A549 (cell line): Measurements from ENCODE around the gene SLC9A6.

Source experiments
- CTCF ChIP-seq: fragments of >200 bp; sonication (Bioruptor Twin); formaldehyde crosslinking; IDR thresholded peaks from 3 replicates; pipeline ENCODE4 v1.5.1; 2016
- EHF ChIP-seq: fragments of 250-450 bp; sonication (Bioruptor Pico); IDR thresholded peaks from 2 replicates; pipeline ENCODE4 v1.5.0; 2020; ENCODE audit warnings: mild to moderate bottlenecking
- ELK1 ChIP-seq: fragments of 150-350 bp; IDR thresholded peaks from 2 replicates; pipeline ENCODE4 v1.6.1; 2014; ENCODE audit warnings: low read depth, mild to moderate bottlenecking, low read length
- EP300 ChIP-seq, 2 experiments: fragments of >200 bp; sonication (Bioruptor Twin); formaldehyde crosslinking; IDR thresholded peaks; 2 replicates in 1 of 2; 3 replicates in 1 of 2; pipeline ENCODE4 v1.6.1; 2016 to 2017
- FOSL2 ChIP-seq, 2 experiments: fragments of 450-650 bp in 1 of 2; fragments of >200 bp in 1 of 2; sonication (Bioruptor Twin) in 1 of 2; formaldehyde crosslinking; IDR thresholded peaks; 2 replicates each; pipeline versions ENCODE4 v1.5.0 to v1.6.1; 2016 to 2020; ENCODE audit warnings: mild to moderate bottlenecking in 1 of 2, moderate library complexity in 1 of 2
- HDAC2 ChIP-seq: fragments of 200-600 bp; sonication (generic); IDR thresholded peaks from 2 replicates; pipeline ENCODE4 v1.6.1; 2016
- MAZ ChIP-seq: fragments of 150-350 bp; IDR thresholded peaks from 2 replicates; pipeline ENCODE4 v1.6.1; 2014; ENCODE audit warnings: antibody characterized with exemption, low read depth, low read length, borderline replicate concordance
- POLR2AphosphoS2 ChIP-seq: conservative IDR thresholded peaks from 2 replicates; pipeline ENCODE4 v1.6.1; 2012; ENCODE audit warnings: low read length, improper control_type of control experiment, inconsistent platforms
- REST ChIP-seq: fragments of 200-600 bp; sonication (generic); IDR thresholded peaks from 2 replicates; pipeline ENCODE4 v1.6.1; 2016; ENCODE audit warnings: antibody characterized with exemption, mild to moderate bottlenecking, moderate library complexity
- RFX5 ChIP-seq: fragments of 450-650 bp; IDR thresholded peaks from 2 replicates; pipeline ENCODE4 v1.7.1; 2014; ENCODE audit warnings: antibody characterized with exemption, mild to moderate bottlenecking, moderate library complexity

- TF ChIP-seq RFX5 (no peak), CTCF (no peak), MAZ (no peak), ELK1 (no peak), REST (no peak), HDAC2 (no peak), POLR2AphosphoS2 (no peak), FOSL2 (IDR thresholded peaks at IDR 0.05) (no peak), FOSL2 (CRISPR knock-in tag; IDR thresholded peaks at IDR 0.05) (no peak), EP300 (IDR thresholded peaks at IDR 0.05) (no peak), EHF (CRISPR knock-in tag) (no peak)
Measured at GRCh38 chrX:136021903-136022302, 36.7 kb downstream of the SLC9A6 start.
